ENCODE results near the gene TMEM273. TPM values are rescaled to one million over a fixed set of nuclear protein-coding genes. Genes with fewer than 3 reads are reported as not detected.

TMEM273 gene
- total RNA-seq, 4 donors from 2014 or later: 0.76 to 20.6 (median 7.1) TPM

GRCh38 chr10:49120911-49121310 lies 67.3 kb downstream of the TMEM273 start:
- H3K4me1 ChIP-seq: peaks cover 0 to 1% (median 0%) of the 10 kb centered on the region in 3 donors
- TF ChIP-seq CTCF (IDR thresholded peaks at IDR 0.05) (no peak), POLR2A (IDR thresholded peaks at IDR 0.05) (no peak)
- DNase-seq: no peak
- peaks cover 0 to under 1% (median 0%) of the 10 kb centered on the region in 4 donors for H3K27me3 ChIP-seq
- H3K4me3 ChIP-seq: no peak overlapping the region
- H3K36me3 ChIP-seq: no peaks in the 10 kb centered on the region
- WGBS, 2 donors: 66 to 77% methylated on average over 3 of the region's 3 CpGs
- intact Hi-C loops (cut with DNase I): no loop called here
- H3K9me3 ChIP-seq: no peaks in the 10 kb centered on the region
- no peak overlapping the region for H3K27ac ChIP-seq

- no peaks in the 10 kb centered on the region for H3K9me3 ChIP-seq
- H3K27ac ChIP-seq: no peak overlapping the region
- peaks cover 0 to 10% (median 0%) of the 10 kb centered on the region in 4 donors for H3K27me3 ChIP-seq
- peaks cover 0 to 9% (median 1%) of the 10 kb centered on the region in 3 donors for H3K4me1 ChIP-seq
- H3K36me3 ChIP-seq: no peaks in the 10 kb centered on the region
- H3K4me3 ChIP-seq: no peak overlapping the region
- TF ChIP-seq POLR2A (IDR thresholded peaks at IDR 0.05): no peak
- TF ChIP-seq CTCF (IDR thresholded peaks at IDR 0.05): no peak
- 36 to 63% methylated on average over 3 of the region's 3 CpGs for WGBS, 2 donors
- intact Hi-C loops (cut with DNase I): no loop called here
- no peak for DNase-seq
Observed at GRCh38 chr10:49119746-49120145, 68.4 kb downstream of the TMEM273 start.

GRCh38 chr10:49118430-49119074 lies 69.6 kb downstream of the TMEM273 start:
- peaks cover 0 to 22% (median 0%) of the 10 kb centered on the region in 4 donors for H3K27me3 ChIP-seq
- intact Hi-C loops (cut with DNase I): no loop called here
- H3K4me3 ChIP-seq: no peak overlapping the region
- 66 to 69% methylated on average over 6 of the region's 6 CpGs for WGBS, 2 donors
- no peaks in the 10 kb centered on the region for H3K9me3 ChIP-seq
- no peak for DNase-seq
- TF ChIP-seq POLR2A (IDR thresholded peaks at IDR 0.05) (no peak), CTCF (IDR thresholded peaks at IDR 0.05) (no peak)
- no peak overlapping the region for H3K27ac ChIP-seq
- H3K36me3 ChIP-seq: no peaks in the 10 kb centered on the region
- peaks cover 0 to 19% (median 3%) of the 10 kb centered on the region in 3 donors for H3K4me1 ChIP-seq

GRCh38 chr10:49117376-49118070 lies 70.7 kb downstream of the TMEM273 start:
- peak overlapping the region in 1 of 4 donors; percentile 2 for H3K27ac ChIP-seq
- TF ChIP-seq CTCF (IDR thresholded peaks at IDR 0.05) (no peak), POLR2A (IDR thresholded peaks at IDR 0.05) (no peak)
- peaks cover 0 to 29% (median 3%) of the 10 kb centered on the region in 3 donors for H3K4me1 ChIP-seq
- 66 to 79% methylated on average over 3 to 4 of the region's 4 CpGs for WGBS, 2 donors
- H3K36me3 ChIP-seq: no peaks in the 10 kb centered on the region
- no peak for DNase-seq
- peaks cover 0 to 22% (median 0%) of the 10 kb centered on the region in 4 donors for H3K27me3 ChIP-seq
- intact Hi-C loops (cut with DNase I): no loop called here
- H3K4me3 ChIP-seq: no peak overlapping the region
- H3K9me3 ChIP-seq: no peaks in the 10 kb centered on the region

Measured in esophagus squamous epithelium (tissue), 5 donors.